ENCODE data around the gene KRTAP2-3. TPM values are rescaled to one million over a fixed set of nuclear protein-coding genes. Genes with fewer than 3 reads are reported as not detected.

Gene KRTAP2-3
- total and polyA plus RNA-seq, 2 of the 4 experiments (the other 2 are of a cell fraction): 1.4 to 35.2 TPM

- in situ Hi-C loops (cut with MboI; ENCODE audit: low sequenced_read_pairs): no loop called here
- POLR2A ChIA-PET (ENCODE audit: unreplicated experiment): no interaction called here
Observed at GRCh38 chr17:41037853-41038350, 22.0 kb downstream of the KRTAP2-3 start.

More at GRCh38 chr17:41037853-41038350, 22.0 kb downstream of the KRTAP2-3 start:
- Histone ChIP-seq H4K8ac (ENCODE audit: low read depth in 2 of 2, low read length in 2 of 2) (no peak overlapping the region), H2BK120ac (ENCODE audit: low read depth, low read length) (no peak overlapping the region), H3K4me2 (ENCODE audit: low read depth, low read length) (no peak overlapping the region), H4K20me1 (ENCODE audit: insufficient read depth, low read length) (no peaks in the 10 kb centered on the region), H3K9me3 (ENCODE audit: control insufficient read depth, insufficient read depth, low read length) (no peaks in the 10 kb centered on the region), H3K27ac (ENCODE audit: insufficient read depth, low read length) (no peak overlapping the region), H3K14ac (replicated peaks; ENCODE audit: low read depth, low read length) (no peak overlapping the region), H3K27me3 (ENCODE audit: control insufficient read depth, insufficient read depth, low read length) (no peaks in the 10 kb centered on the region), H2BK15ac (ENCODE audit: low read depth, low read length) (no peak overlapping the region), H3K36me3 (ENCODE audit: control insufficient read depth, insufficient read depth, low read length) (no peaks in the 10 kb centered on the region), H3K4ac (ENCODE audit: low read depth, low read length) (no peak overlapping the region), H2BK20ac (ENCODE audit: low read depth, low read length) (no peak overlapping the region), H2AFZ (replicated peaks; ENCODE audit: low read length, poor library complexity) (no peak overlapping the region), H2BK5ac (ENCODE audit: low read depth, low read length, poor library complexity, severe bottlenecking) (no peak overlapping the region), H3K23ac (ENCODE audit: low read depth, low read length) (no peak overlapping the region), H2AK5ac (ENCODE audit: low read depth, low read length) (no peak overlapping the region), H3K79me1 (ENCODE audit: low read depth in 1 of 2, low read length in 2 of 2) (no peaks in the 10 kb centered on the region), H3K56ac (ENCODE audit: extremely low read depth, insufficient read depth, low read length) (no peak overlapping the region), H3K4me3 (ENCODE audit: insufficient read depth, low read depth, low read length) (no peak overlapping the region), H4K91ac (ENCODE audit: insufficient read depth, low read depth, low read length) (no peak overlapping the region), H3K4me1 (ENCODE audit: control insufficient read depth, insufficient read depth, low read length) (peaks cover 2% of the 10 kb centered on the region; the same call in 1 of the 2 replicates), H4K5ac (ENCODE audit: low read depth, low read length) (no peak overlapping the region), H3K9ac (ENCODE audit: low read depth, low read length) (no peak overlapping the region), H3K18ac (ENCODE audit: low read depth, low read length) (no peak overlapping the region), H3K9me1 (ENCODE audit: insufficient read depth, low read length) (0 out of 2 replicates have a peak, but pooled peaks cover 2% of the 10 kb centered on the region), H2AK9ac (replicated peaks; ENCODE audit: low read depth, low read length, poor library complexity) (no peak overlapping the region)
- DNase-seq: no peak
- dilution Hi-C loops (cut with HindIII; ENCODE audit: low sequenced_read_pairs, unreplicated experiment) (no loop called here), intact Hi-C loops (cut with micrococcal nuclease) (no loop called here)
- no CpG with 5 or more reads among the region's 2 CpGs for WGBS, 2 experiments (ENCODE audit: extremely low coverage in 2 of 2, insufficient read length in 1 of 2)
- no peak for ATAC-seq (ENCODE audit: low read depth)
- TF ChIP-seq MXI1 (IDR thresholded peaks at IDR 0.05; ENCODE audit: borderline replicate concordance, low read depth, low read length) (no peak), RFX5 (IDR thresholded peaks at IDR 0.05; ENCODE audit: low read depth, low read length) (no peak), BHLHE40 (IDR thresholded peaks at IDR 0.05; ENCODE audit: low read depth, low read length) (no peak), POLR2A (IDR thresholded peaks at IDR 0.05; ENCODE audit: low read depth, low read length) (no peak), FOS (IDR thresholded peaks at IDR 0.05; ENCODE audit: low read depth, low read length) (no peak), SMC3 (IDR thresholded peaks at IDR 0.05; ENCODE audit: low read depth, low read length) (no peak), RAD21 (IDR thresholded peaks at IDR 0.05; ENCODE audit: low read length) (no peak), NFE2L2 (IDR thresholded peaks at IDR 0.05; ENCODE audit: low read depth, low read length) (no peak), USF2 (IDR thresholded peaks at IDR 0.05; ENCODE audit: low read depth, low read length) (no peak), ELK1 (IDR thresholded peaks at IDR 0.05; ENCODE audit: borderline replicate concordance, low read depth, low read length) (no peak), CTCF (conservative IDR thresholded peaks at IDR 0.05; ENCODE audit: low read depth, low read length) (no peak), CEBPB (IDR thresholded peaks at IDR 0.05; ENCODE audit: low read depth, low read length) (no peak), MAFK (IDR thresholded peaks at IDR 0.05; ENCODE audit: low read depth, low read length) (no peak), MAZ (IDR thresholded peaks at IDR 0.05; ENCODE audit: borderline replicate concordance, low read depth, low read length) (no peak), CHD1 (IDR thresholded peaks at IDR 0.05; ENCODE audit: low read depth, low read length) (no peak), RCOR1 (IDR thresholded peaks at IDR 0.05; ENCODE audit: insufficient replicate concordance, low read length) (no peak)
- CTCF ChIA-PET: no interaction called here
- no TSS peak for BruUV-seq (replicated peaks)
